ENCODE results near the gene SESN1.

DNA sequence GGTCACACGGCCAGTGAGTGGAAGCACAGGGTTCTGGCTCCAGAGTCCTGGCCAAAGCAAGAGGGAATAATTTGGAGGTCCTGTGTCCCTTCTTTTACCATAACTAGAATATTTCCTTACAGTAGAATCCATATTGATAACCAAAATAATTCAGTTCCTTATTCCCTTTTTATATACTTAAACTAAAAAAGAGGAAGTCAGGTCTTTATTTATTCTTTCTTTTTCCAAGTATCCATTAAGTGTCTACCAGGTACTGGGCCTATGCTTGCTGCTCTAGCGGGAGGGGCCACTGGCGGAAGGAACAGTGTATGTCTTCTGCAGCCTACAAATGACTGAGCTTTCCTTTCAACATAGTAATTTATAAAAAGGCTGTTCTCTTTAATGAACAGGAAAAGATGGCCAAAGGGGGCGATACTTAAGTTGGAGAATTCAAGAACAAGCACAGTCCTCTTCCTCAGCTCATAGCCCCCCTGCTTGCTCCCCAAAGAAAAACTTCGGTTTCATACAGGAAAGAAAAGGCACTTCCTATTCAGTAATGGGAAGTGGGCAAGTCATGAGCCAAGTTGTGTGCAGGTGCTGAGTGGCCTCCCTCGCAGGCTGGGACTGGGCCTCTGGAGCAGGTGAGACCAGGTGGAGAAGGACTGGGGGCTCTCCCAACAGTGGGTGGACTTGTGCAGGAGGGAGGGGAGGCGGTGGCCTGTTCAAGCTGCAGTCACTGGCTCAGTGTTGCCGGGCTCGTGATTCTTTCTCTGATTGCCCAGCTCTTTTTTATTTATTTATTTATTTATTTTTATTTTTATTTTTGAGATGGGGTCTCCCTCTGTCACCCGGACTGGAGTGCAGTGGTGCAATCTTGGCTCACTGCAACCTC lies 135.5 kb downstream of the SESN1 start:
- TF ChIP-seq, protein P1, sequence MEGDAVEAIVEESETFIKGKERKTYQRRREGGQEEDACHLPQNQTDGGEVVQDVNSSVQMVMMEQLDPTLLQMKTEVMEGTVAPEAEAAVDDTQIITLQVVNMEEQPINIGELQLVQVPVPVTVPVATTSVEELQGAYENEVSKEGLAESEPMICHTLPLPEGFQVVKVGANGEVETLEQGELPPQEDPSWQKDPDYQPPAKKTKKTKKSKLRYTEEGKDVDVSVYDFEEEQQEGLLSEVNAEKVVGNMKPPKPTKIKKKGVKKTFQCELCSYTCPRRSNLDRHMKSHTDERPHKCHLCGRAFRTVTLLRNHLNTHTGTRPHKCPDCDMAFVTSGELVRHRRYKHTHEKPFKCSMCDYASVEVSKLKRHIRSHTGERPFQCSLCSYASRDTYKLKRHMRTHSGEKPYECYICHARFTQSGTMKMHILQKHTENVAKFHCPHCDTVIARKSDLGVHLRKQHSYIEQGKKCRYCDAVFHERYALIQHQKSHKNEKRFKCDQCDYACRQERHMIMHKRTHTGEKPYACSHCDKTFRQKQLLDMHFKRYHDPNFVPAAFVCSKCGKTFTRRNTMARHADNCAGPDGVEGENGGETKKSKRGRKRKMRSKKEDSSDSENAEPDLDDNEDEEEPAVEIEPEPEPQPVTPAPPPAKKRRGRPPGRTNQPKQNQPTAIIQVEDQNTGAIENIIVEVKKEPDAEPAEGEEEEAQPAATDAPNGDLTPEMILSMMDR (IDR thresholded peaks at IDR 0.05) = no peak
- no peak for TF ChIP-seq EP300 (IDR thresholded peaks at IDR 0.05)
